Left ventricle myocardium inferior (tissue), 1 donor: ENCODE measurements around the gene PTH1R. TPM values are rescaled to one million over a fixed set of nuclear protein-coding genes. Genes with fewer than 3 reads are reported as not detected.

Experiments used
- DNase-seq: peaks from one replicate; pipeline ENCODE4 v3.0.0-alpha.2; 2020
- H3K27ac ChIP-seq: fragments of 200-600 bp; replicated peaks from 2 replicates; pipeline ENCODE4 v1.8.0; 2021
- H3K27me3 ChIP-seq: fragments of 200-600 bp; 2 replicates; pipeline ENCODE4 v1.8.0; 2021; ENCODE audit warnings: low read depth
- H3K36me3 ChIP-seq: fragments of 200-600 bp; 2 replicates; pipeline ENCODE4 v1.8.0; 2021
- H3K4me1 ChIP-seq: fragments of 200-600 bp; 2 replicates; pipeline ENCODE4 v1.8.0; 2021
- H3K4me3 ChIP-seq: fragments of 200-600 bp; 2 replicates; pipeline ENCODE4 v1.8.0; 2021; ENCODE audit warnings: mild to moderate bottlenecking, moderate library complexity
- H3K9me3 ChIP-seq: fragments of 200-600 bp; replicated peaks from 2 replicates; pipeline ENCODE4 v1.8.0; 2021
- CTCF ChIP-seq: fragments of 200-600 bp; IDR thresholded peaks from 2 replicates; pipeline ENCODE4 v1.8.0; 2021; ENCODE audit warnings: antibody characterized with exemption, mild to moderate bottlenecking, borderline replicate concordance
- intact Hi-C: fragments of 100-400 bp; cut with micrococcal nuclease; formaldehyde crosslinking; loops from one replicate; pipeline ENCODE4 v1.11.0; 2022
- total RNA-seq: library from RNA; stranded (reverse); fragmentation: NEBNext Ultra II Directional; extraction: Animal tissue kit (Norgen Biotek cat#: 25700); gene quantifications from one replicate; pipeline ENCODE4 v1.2.1, GENCODE V29; 2021
- donor health status: DM: no; HTN: yes; CAD: no; lungs with severe emphysema.

PTH1R gene
- total RNA-seq, 1 donor from 2014 or later = 6.4 TPM

- no peaks in the 10 kb centered on the region for H3K36me3 ChIP-seq
- peak; percentile 93 for TF ChIP-seq CTCF
- intact Hi-C loops = loop anchor here (5.0 kb wide), 1 partner anchor 33 kb away; the partner anchor contains the start of gene MYL3
- H3K27me3 ChIP-seq = peaks cover 28% of the 10 kb centered on the region
- no peak overlapping the region for H3K4me3 ChIP-seq
- H3K4me1 ChIP-seq = peaks cover 64% of the 10 kb centered on the region
- H3K9me3 ChIP-seq = no peaks in the 10 kb centered on the region
- peak; percentile 81 for DNase-seq
- peak overlapping the region; percentile 19 for H3K27ac ChIP-seq
Measured at GRCh38 chr3:46895204-46895660, 17.7 kb downstream of the PTH1R start.

- peak; percentile 7 for DNase-seq
- Histone ChIP-seq H3K27me3 (peaks cover 28% of the 10 kb centered on the region), H3K27ac (peak overlapping the region; percentile 19), H3K9me3 (no peaks in the 10 kb centered on the region), H3K4me1 (peaks cover 64% of the 10 kb centered on the region), H3K36me3 (no peaks in the 10 kb centered on the region), H3K4me3 (no peak overlapping the region)
- TF ChIP-seq CTCF = no peak
- intact Hi-C loops = loop anchor here (5.0 kb wide), 1 partner anchor 33 kb away; the partner anchor contains the start of gene MYL3
Measured at GRCh38 chr3:46895761-46896160, 18.2 kb downstream of the PTH1R start.

- Histone ChIP-seq H3K27me3 (peaks cover 28% of the 10 kb centered on the region), H3K36me3 (no peaks in the 10 kb centered on the region), H3K4me3 (no peak overlapping the region), H3K27ac (no peak overlapping the region), H3K4me1 (peaks cover 59% of the 10 kb centered on the region), H3K9me3 (no peaks in the 10 kb centered on the region)
- DNase-seq = peak; percentile 14
- intact Hi-C loops = loop anchor here (5.0 kb wide), 1 partner anchor 34 kb away; the partner anchor contains the start of gene MYL3
- TF ChIP-seq CTCF = no peak
Measured at GRCh38 chr3:46896386-46896785, 18.9 kb downstream of the PTH1R start.

- intact Hi-C loops = loop anchor here (5.0 kb wide), 1 partner anchor 35 kb away; the partner anchor contains the start of gene MYL3
- Histone ChIP-seq H3K4me3 (no peak overlapping the region), H3K36me3 (no peaks in the 10 kb centered on the region), H3K27ac (no peak overlapping the region), H3K4me1 (peaks cover 53% of the 10 kb centered on the region), H3K27me3 (peaks cover 28% of the 10 kb centered on the region), H3K9me3 (no peaks in the 10 kb centered on the region)
- peak; percentile 2 for DNase-seq
- TF ChIP-seq CTCF = no peak
Measured at GRCh38 chr3:46897031-46897430, 19.5 kb downstream of the PTH1R start.

- Histone ChIP-seq H3K4me1 (peaks cover 44% of the 10 kb centered on the region), H3K36me3 (no peaks in the 10 kb centered on the region), H3K27me3 (peaks cover 28% of the 10 kb centered on the region), H3K4me3 (no peak overlapping the region), H3K9me3 (no peaks in the 10 kb centered on the region), H3K27ac (no peak overlapping the region)
- TF ChIP-seq CTCF = no peak
- peak; percentile 16 for DNase-seq
- intact Hi-C loops = loop anchor here (5.0 kb wide), 1 partner anchor 36 kb away; the partner anchor contains the start of gene MYL3
Measured at GRCh38 chr3:46897829-46898320, 20.4 kb downstream of the PTH1R start.
